ENCODE measurements around the gene SLC2A4. TPM values are rescaled to one million over a fixed set of nuclear protein-coding genes. Genes with fewer than 3 reads are reported as not detected.

Gene SLC2A4
- total RNA-seq, 6 donors from 2014 or later, result 1.0 to 5.2 (median 1.2) TPM

DNA sequence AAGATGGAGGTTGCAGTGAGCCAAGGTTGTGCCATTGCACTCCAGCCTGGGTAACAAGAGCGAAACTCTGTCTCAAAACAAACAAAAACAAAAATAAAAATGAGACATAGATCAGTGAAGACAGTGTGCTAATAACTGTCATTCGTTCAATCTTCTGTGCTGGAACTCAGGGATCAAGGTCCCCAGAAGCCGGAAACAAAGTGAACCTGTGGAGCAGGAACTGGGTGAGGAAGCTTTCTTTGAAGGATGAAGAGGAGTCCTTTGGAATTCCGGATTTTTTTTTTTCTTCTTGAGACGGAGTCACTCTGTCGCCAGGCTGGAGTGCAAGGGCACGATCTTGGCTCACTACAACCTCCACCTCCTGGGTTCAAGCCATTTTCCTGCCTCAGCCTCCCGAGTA is 2.1 kb upstream of the SLC2A4 start:
- Histone ChIP-seq H3K27me3 (peaks cover 0 to 12% (median 4%) of the 10 kb centered on the region in 4 donors), H3K4me3 (no peak overlapping the region), H3K27ac (no peak overlapping the region), H3K4me1 (peaks cover 23 to 29% (median 24%) of the 10 kb centered on the region in 4 donors), H3K9me3 (no peaks in the 10 kb centered on the region), H3K36me3 (no peaks in the 10 kb centered on the region)
- DNase-seq (no peak), ATAC-seq (ENCODE audit: low FRiP score in 2 of 2) (no peak)
- whole genome bisulfite sequencing, 2 donors, result 85 to 92% methylated on average over 8 of the region's 8 CpGs
- TF ChIP-seq, protein P1, sequence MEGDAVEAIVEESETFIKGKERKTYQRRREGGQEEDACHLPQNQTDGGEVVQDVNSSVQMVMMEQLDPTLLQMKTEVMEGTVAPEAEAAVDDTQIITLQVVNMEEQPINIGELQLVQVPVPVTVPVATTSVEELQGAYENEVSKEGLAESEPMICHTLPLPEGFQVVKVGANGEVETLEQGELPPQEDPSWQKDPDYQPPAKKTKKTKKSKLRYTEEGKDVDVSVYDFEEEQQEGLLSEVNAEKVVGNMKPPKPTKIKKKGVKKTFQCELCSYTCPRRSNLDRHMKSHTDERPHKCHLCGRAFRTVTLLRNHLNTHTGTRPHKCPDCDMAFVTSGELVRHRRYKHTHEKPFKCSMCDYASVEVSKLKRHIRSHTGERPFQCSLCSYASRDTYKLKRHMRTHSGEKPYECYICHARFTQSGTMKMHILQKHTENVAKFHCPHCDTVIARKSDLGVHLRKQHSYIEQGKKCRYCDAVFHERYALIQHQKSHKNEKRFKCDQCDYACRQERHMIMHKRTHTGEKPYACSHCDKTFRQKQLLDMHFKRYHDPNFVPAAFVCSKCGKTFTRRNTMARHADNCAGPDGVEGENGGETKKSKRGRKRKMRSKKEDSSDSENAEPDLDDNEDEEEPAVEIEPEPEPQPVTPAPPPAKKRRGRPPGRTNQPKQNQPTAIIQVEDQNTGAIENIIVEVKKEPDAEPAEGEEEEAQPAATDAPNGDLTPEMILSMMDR (IDR thresholded peaks at IDR 0.05), result no peak
- no peak for TF ChIP-seq POLR2AphosphoS5 (IDR thresholded peaks at IDR 0.05)
- TF ChIP-seq POLR2A (IDR thresholded peaks at IDR 0.05), result no peak
- TF ChIP-seq EP300 (IDR thresholded peaks at IDR 0.05), result no peak

DNA sequence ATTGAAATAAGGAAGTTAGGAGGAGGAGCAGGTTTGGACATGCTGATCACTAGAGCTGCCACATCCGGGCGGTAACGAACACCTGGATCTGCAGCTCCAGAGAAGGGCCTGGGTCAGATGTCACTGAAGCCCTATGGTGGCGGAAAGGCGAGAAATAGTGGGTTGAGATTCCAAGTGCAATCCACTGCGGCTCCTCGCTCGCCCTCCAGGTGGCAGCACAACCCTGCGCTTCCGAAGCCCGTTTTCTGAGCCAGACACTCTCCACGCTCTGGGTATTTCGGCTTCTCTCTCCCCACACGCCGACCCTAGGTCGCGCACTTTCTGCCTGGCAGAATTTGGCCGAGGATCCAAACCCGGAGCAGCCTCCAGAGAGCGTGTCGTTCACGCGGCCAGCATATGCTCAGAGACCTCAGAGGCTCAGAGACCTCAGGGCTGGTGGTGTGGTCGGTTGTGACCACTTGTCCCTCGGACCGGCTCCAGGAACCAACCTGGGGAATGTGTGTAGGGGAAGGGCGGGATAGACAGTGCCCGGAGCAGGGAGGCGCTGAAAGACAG is 922 bp upstream of the SLC2A4 start:
- 0% methylated on average over 11 to 26 of the region's 29 CpGs for WGBS, 2 donors
- peak overlapping the region; percentile 1 to 56 (median 44) for H3K4me3 ChIP-seq
- TF ChIP-seq, protein P1 (IDR thresholded peaks at IDR 0.05), result peak; percentile 87 to 97 (median 95)
- TF ChIP-seq POLR2A (IDR thresholded peaks at IDR 0.05), result no peak
- peaks cover 23 to 29% (median 24%) of the 10 kb centered on the region in 4 donors for H3K4me1 ChIP-seq
- ATAC-seq (ENCODE audit: low FRiP score in 2 of 2) (peak; percentile 94 to 95), DNase-seq (peak; percentile 86 to 95)
- H3K36me3 ChIP-seq, result no peaks in the 10 kb centered on the region
- H3K27ac ChIP-seq, result peak overlapping the region; percentile 53 to 78 (median 62)
- H3K9me3 ChIP-seq, result no peaks in the 10 kb centered on the region
- peaks cover 0 to 12% (median 4%) of the 10 kb centered on the region in 4 donors for H3K27me3 ChIP-seq

DNA sequence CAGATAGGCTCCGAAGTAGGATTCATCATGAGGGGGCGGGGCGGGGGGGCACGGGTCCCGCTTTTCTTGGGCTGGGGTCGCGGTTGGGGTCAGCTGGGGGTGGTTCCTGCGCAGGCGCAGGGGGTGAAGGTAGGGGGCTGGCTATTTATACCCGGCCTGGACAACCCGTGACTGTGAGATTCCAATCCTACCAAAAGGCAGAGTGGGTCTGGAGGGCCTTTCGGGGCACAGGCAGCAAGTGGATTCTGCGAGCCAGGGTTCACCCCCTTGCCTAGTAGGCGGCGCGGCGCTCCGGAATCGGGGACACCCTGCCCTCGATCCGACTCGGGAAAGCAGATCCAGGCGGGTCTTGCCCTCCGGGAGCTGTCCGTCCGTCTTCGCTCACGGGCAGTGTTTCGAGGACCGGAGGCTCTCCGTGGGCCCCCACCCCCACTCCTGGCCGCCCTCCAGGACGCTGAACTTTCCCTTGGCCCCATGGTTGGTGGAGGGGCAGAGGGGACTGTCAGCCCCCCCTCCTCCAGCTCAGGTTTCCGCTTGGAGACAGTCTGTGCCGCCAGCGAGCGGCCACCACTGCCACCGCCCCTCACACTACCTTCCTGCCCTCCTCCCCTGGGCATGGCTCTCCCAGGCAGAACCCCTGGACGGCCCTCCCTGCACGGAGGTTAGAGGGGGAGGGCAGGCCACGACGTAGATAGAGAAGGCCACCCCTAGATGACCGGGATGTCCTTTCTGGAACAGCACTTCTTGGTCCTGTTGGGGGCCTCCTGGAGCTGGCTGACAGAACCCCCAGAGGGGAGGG is 634 bp downstream of the SLC2A4 start:
- TF ChIP-seq, protein P1 (IDR thresholded peaks at IDR 0.05), result no peak
- TF ChIP-seq POLR2A (IDR thresholded peaks at IDR 0.05) (no peak), POLR2AphosphoS5 (IDR thresholded peaks at IDR 0.05) (no peak), EP300 (IDR thresholded peaks at IDR 0.05) (no peak)
- WGBS, 2 donors, result 0 to 9% methylated on average over 3 to 23 of the region's 43 CpGs
- DNase-seq (peak in 1 of 2 donors; percentile 82), ATAC-seq (ENCODE audit: low FRiP score in 2 of 2) (no peak)
- Histone ChIP-seq H3K4me3 (peak overlapping the region in 3 of 4 donors; percentile 43 to 56 (median 45)), H3K27me3 (peaks cover 0 to 12% (median 4%) of the 10 kb centered on the region in 4 donors), H3K4me1 (peaks cover 23 to 29% (median 24%) of the 10 kb centered on the region in 4 donors), H3K9me3 (no peaks in the 10 kb centered on the region), H3K36me3 (no peaks in the 10 kb centered on the region), H3K27ac (peak overlapping the region in 2 of 4 donors; percentile 52 to 69)

DNA sequence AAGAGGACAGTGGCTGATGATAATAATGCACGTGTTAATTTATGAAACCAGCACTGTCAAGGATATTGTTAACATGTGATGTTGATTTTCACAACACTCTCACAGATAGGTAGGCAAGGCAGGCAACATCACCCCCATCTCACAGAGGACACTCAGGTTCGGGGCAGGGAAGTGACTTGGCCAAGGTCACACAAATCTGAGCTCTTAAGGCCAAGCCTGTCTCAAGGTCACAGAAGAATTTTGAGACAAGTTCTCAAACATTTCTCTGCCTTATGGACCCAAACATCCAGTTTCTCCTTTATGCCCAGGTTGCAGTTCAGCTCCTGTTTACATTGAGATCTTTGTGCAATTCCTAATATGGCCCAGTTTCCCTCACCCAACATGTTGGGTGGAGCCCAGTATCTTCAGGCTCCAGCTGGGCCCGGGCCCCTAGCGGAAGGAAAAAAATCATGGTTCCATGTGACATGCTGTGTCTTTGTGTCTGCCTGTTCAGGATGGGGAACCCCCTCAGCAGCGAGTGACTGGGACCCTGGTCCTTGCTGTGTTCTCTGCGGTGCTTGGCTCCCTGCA is 1.3 kb downstream of the SLC2A4 start:
- ATAC-seq (ENCODE audit: low FRiP score in 2 of 2) (no peak), DNase-seq (no peak)
- Histone ChIP-seq H3K9me3 (no peaks in the 10 kb centered on the region), H3K4me3 (peak overlapping the region in 3 of 4 donors; percentile 43 to 56 (median 45)), H3K4me1 (peaks cover 23 to 29% (median 24%) of the 10 kb centered on the region in 4 donors), H3K27me3 (peaks cover 0 to 12% (median 4%) of the 10 kb centered on the region in 4 donors), H3K36me3 (no peaks in the 10 kb centered on the region), H3K27ac (peak overlapping the region in 1 of 4 donors; percentile 69)
- no peak for TF ChIP-seq POLR2AphosphoS5 (IDR thresholded peaks at IDR 0.05)
- TF ChIP-seq, protein P1 (IDR thresholded peaks at IDR 0.05), result no peak
- TF ChIP-seq EP300 (IDR thresholded peaks at IDR 0.05), result no peak
- TF ChIP-seq POLR2A (IDR thresholded peaks at IDR 0.05), result no peak
- 51 to 52% methylated on average over 4 to 6 of the region's 6 CpGs for WGBS, 2 donors
